HL-60 (cell line): ENCODE measurements around the gene DCHS1.

Source experiments
- DNase-seq, 2 experiments: peaks; one replicate each; pipeline ENCODE4 v3.0.0-alpha.2; 2010 to 2020; ENCODE audit warnings: low read depth in 1 of 2, low spot score in 1 of 2
- H3K27ac ChIP-seq: fragments of 250-450 bp; sonication (Bioruptor Pico); replicated peaks from 2 replicates; pipeline ENCODE4 v1.5.1; 2020; ENCODE audit warnings: mild to moderate bottlenecking, moderate library complexity
- H3K27me3 ChIP-seq: fragments of 250-450 bp; sonication (Bioruptor Pico); 2 replicates; pipeline ENCODE4 v1.5.1; 2021; ENCODE audit warnings: mild to moderate bottlenecking, moderate library complexity; ENCODE audit not compliant: insufficient read depth, poor library complexity, severe bottlenecking
- H3K4me3 ChIP-seq: replicated peaks from 2 replicates; pipeline ENCODE4 v1.5.1; 2011; ENCODE audit warnings: mild to moderate bottlenecking, control low read depth, low read length; ENCODE audit not compliant: insufficient read depth
- GABPA ChIP-seq: IDR thresholded peaks from 2 replicates; pipeline ENCODE4 v1.6.1; 2012; ENCODE audit warnings: low read depth
- POLR2AphosphoS5 ChIP-seq: IDR thresholded peaks from 2 replicates; pipeline ENCODE4 v1.6.1; 2012; ENCODE audit warnings: low read depth
- SPI1 ChIP-seq: IDR thresholded peaks from 2 replicates; pipeline ENCODE4 v1.6.1; 2012; ENCODE audit warnings: low read depth, mild to moderate bottlenecking, borderline replicate concordance
- TF ChIP-seq, protein P1 (sequence below): IDR thresholded peaks from one replicate; pipeline ENCODE4 v1.5.1; 2011; ENCODE audit warnings: low read length, control low read depth, inconsistent platforms; ENCODE audit not compliant: insufficient read depth
- TF ChIP-seq, protein P2 (sequence below): IDR thresholded peaks from 2 replicates; pipeline ENCODE4 v1.6.1; 2012; ENCODE audit warnings: low read depth; ENCODE audit not compliant: insufficient replicate concordance

The DCHS1 gene

DNA sequence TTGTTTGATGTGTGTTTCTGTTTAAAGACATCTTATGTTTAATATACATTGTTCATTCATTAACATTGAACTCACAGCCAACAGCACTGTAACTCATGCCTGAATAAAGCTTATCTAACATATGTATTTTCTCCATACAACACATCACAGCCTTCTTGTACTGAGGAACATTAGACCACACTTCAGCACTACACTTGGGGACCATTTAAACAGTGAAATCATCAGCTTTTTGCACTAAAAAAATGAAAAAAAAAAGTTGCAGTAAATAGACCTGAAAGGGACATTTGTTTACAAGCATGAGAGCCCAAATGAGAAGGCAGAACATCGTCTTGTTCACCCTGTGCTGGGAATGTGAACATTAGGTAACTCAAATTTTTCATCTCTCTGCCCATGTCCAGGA lies 21.1 kb downstream of the DCHS1 start:
- no peaks in the 10 kb centered on the region for H3K27me3 ChIP-seq
- TF ChIP-seq GABPA (no peak), POLR2AphosphoS5 (no peak), SPI1 (no peak)
- TF ChIP-seq, protein P1, sequence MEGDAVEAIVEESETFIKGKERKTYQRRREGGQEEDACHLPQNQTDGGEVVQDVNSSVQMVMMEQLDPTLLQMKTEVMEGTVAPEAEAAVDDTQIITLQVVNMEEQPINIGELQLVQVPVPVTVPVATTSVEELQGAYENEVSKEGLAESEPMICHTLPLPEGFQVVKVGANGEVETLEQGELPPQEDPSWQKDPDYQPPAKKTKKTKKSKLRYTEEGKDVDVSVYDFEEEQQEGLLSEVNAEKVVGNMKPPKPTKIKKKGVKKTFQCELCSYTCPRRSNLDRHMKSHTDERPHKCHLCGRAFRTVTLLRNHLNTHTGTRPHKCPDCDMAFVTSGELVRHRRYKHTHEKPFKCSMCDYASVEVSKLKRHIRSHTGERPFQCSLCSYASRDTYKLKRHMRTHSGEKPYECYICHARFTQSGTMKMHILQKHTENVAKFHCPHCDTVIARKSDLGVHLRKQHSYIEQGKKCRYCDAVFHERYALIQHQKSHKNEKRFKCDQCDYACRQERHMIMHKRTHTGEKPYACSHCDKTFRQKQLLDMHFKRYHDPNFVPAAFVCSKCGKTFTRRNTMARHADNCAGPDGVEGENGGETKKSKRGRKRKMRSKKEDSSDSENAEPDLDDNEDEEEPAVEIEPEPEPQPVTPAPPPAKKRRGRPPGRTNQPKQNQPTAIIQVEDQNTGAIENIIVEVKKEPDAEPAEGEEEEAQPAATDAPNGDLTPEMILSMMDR: no peak
- TF ChIP-seq, protein P2, sequence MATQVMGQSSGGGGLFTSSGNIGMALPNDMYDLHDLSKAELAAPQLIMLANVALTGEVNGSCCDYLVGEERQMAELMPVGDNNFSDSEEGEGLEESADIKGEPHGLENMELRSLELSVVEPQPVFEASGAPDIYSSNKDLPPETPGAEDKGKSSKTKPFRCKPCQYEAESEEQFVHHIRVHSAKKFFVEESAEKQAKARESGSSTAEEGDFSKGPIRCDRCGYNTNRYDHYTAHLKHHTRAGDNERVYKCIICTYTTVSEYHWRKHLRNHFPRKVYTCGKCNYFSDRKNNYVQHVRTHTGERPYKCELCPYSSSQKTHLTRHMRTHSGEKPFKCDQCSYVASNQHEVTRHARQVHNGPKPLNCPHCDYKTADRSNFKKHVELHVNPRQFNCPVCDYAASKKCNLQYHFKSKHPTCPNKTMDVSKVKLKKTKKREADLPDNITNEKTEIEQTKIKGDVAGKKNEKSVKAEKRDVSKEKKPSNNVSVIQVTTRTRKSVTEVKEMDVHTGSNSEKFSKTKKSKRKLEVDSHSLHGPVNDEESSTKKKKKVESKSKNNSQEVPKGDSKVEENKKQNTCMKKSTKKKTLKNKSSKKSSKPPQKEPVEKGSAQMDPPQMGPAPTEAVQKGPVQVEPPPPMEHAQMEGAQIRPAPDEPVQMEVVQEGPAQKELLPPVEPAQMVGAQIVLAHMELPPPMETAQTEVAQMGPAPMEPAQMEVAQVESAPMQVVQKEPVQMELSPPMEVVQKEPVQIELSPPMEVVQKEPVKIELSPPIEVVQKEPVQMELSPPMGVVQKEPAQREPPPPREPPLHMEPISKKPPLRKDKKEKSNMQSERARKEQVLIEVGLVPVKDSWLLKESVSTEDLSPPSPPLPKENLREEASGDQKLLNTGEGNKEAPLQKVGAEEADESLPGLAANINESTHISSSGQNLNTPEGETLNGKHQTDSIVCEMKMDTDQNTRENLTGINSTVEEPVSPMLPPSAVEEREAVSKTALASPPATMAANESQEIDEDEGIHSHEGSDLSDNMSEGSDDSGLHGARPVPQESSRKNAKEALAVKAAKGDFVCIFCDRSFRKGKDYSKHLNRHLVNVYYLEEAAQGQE: peak; percentile 63
- H3K4me3 ChIP-seq: no peak overlapping the region
- H3K27ac ChIP-seq: peak overlapping the region; percentile 93
- DNase-seq: no peak

DNA sequence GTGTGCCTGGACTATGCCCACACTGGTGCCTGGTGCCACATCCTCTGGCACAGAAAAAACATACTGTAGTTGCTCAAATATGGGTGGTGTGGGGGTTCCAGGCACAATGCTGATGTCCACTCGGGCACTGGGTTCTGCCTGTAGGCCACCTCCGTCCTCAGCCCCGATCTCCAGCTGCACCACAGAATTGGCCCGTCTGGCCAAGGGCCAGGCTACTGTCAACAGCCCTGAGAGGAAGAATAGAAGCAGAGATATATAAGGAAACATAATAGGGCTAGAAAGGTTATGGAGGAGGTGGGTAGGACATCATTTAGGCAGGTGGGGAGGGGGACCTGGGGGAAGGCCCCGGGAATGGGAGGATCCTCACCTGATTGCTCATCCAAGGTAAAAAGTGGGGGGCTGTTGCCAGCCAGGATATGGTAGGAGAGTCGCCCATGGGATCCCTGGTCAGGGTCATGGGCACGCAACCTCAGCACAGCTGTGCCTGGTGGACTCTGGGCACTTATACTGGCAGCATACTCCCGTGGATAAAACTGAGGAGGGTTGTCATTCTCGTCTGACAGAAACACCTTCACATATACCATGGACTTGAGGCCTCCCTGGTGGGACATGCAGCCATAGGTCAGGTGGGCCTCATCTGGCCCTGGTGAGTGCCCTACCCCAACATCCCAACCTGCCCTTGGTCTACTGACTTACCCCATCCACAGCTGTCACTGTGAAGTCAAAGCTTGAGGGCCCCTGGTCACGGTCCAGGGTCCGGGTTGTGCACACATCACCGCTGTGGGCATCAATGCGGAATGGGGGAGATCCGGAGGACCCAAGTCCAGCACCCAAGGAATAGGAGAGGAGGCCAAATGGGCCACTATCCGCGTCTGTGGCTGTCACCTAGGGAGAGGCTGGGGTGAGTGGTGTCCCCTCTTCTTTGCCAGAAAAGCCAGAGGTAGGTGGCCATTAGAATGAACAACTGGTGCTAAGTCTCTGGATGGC lies 21.9 kb downstream of the DCHS1 start:
- DNase-seq: no peak
- H3K27me3 ChIP-seq: no peaks in the 10 kb centered on the region
- peak overlapping the region; percentile 93; the same call in 1 of the 2 replicates for H3K27ac ChIP-seq
- TF ChIP-seq, protein P1: no peak
- TF ChIP-seq, protein P2: no peak
- TF ChIP-seq POLR2AphosphoS5 (no peak), GABPA (no peak), SPI1 (no peak)
- no peak overlapping the region for H3K4me3 ChIP-seq

DNA sequence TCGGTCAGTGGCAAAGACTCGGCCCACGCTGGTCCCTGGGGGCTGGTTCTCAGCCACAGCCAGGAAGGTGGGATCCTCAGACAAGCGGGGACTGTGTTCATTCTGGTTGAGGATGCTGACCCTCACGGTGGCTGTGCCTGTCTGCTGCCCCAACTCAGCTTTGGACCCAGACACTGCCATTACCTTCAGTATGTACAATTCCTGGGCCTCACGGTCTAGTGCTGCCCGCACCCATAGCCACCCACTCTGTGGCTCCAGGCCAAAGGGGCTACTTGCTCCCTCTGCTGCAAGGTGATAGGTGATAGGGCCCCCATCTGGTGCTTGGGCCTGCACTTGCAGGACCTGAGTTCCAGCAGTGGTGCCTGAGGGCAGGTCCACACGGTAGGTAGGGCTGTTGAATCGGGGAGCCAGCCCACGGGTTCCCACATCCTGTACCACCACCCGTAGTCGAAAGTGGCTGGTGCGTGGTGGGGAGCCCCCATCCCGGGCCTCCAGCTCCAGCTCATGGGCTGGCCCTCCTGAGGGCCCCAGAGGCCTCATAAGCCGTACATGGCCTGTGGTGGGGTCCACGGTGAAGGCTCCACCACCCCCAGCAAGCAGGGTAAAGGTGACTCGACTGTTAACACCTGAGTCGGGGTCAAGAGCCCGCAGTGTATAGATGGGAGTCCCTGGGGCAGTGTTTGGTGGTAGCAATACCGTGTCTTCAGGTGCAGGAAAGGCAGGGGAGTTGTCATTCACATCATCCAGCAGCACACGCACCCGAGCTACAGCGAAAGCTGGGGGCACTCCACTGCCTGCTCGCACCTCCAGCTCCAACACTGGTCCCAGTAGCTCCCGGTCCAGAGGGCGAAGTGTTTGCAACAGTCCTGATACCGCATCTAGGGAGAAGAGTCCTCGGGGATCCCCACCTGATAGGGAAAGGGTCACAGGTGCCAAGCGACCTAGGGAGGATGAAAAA lies 23.2 kb downstream of the DCHS1 start:
- Histone ChIP-seq H3K27me3 (no peaks in the 10 kb centered on the region), H3K4me3 (no peak overlapping the region), H3K27ac (no peak overlapping the region)
- no peak for DNase-seq
- TF ChIP-seq, protein P1: no peak
- TF ChIP-seq GABPA (no peak), SPI1 (no peak), POLR2AphosphoS5 (no peak)
- TF ChIP-seq, protein P2: no peak
